GM12875 (cell line): ENCODE results near the gene LYRM1.

Experiments used
- H3K4me3 ChIP-seq: one replicate; pipeline ENCODE4 v1.5.1; 2011; ENCODE audit warnings: low read depth, low read length, control low read depth
- CTCF ChIP-seq: IDR thresholded peaks from 2 replicates; pipeline ENCODE4 v1.5.1; 2011; ENCODE audit warnings: low read depth, mild to moderate bottlenecking, control low read depth, inconsistent platforms, low read length, moderate library complexity, borderline replicate concordance; ENCODE audit not compliant: insufficient read depth

The LYRM1 gene

GRCh38 chr16:20901436-20902112 lies 1.0 kb downstream of the LYRM1 start:
- TF ChIP-seq CTCF = no peak
- peak overlapping the region; percentile 69 for H3K4me3 ChIP-seq

GRCh38 chr16:20902426-20902825 lies 1.9 kb downstream of the LYRM1 start:
- H3K4me3 ChIP-seq = no peak overlapping the region
- no peak for TF ChIP-seq CTCF

- H3K4me3 ChIP-seq = no peak overlapping the region
- TF ChIP-seq CTCF = no peak
Observed at GRCh38 chr16:20903116-20903898, 2.7 kb downstream of the LYRM1 start.

- TF ChIP-seq CTCF = no peak
Observed at GRCh38 chr16:20903899-20904506, 3.4 kb downstream of the LYRM1 start.

GRCh38 chr16:20904507-20905081 lies 4.0 kb downstream of the LYRM1 start:
- no peak for TF ChIP-seq CTCF
- H3K4me3 ChIP-seq = no peak overlapping the region

More at GRCh38 chr16:20903899-20904506, 3.4 kb downstream of the LYRM1 start:
- no peak overlapping the region for H3K4me3 ChIP-seq

- TF ChIP-seq CTCF = no peak
- H3K4me3 ChIP-seq = no peak overlapping the region
Observed at GRCh38 chr16:20905576-20905975, 5.0 kb downstream of the LYRM1 start.
